ENCODE data around the gene ZNF365.

- TF ChIP-seq, protein P1, sequence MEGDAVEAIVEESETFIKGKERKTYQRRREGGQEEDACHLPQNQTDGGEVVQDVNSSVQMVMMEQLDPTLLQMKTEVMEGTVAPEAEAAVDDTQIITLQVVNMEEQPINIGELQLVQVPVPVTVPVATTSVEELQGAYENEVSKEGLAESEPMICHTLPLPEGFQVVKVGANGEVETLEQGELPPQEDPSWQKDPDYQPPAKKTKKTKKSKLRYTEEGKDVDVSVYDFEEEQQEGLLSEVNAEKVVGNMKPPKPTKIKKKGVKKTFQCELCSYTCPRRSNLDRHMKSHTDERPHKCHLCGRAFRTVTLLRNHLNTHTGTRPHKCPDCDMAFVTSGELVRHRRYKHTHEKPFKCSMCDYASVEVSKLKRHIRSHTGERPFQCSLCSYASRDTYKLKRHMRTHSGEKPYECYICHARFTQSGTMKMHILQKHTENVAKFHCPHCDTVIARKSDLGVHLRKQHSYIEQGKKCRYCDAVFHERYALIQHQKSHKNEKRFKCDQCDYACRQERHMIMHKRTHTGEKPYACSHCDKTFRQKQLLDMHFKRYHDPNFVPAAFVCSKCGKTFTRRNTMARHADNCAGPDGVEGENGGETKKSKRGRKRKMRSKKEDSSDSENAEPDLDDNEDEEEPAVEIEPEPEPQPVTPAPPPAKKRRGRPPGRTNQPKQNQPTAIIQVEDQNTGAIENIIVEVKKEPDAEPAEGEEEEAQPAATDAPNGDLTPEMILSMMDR (IDR thresholded peaks at IDR 0.05; ENCODE audit: insufficient read depth, low read depth, low read length) = no peak
- TF ChIP-seq EZH2 (IDR thresholded peaks at IDR 0.05; ENCODE audit: insufficient read depth, low read length) = no peak
Observed at GRCh38 chr10:62330213-62330612, 44.0 kb upstream of the ZNF365 start.
